ENCODE data around the gene TPGS1.

The TPGS1 gene

DNA sequence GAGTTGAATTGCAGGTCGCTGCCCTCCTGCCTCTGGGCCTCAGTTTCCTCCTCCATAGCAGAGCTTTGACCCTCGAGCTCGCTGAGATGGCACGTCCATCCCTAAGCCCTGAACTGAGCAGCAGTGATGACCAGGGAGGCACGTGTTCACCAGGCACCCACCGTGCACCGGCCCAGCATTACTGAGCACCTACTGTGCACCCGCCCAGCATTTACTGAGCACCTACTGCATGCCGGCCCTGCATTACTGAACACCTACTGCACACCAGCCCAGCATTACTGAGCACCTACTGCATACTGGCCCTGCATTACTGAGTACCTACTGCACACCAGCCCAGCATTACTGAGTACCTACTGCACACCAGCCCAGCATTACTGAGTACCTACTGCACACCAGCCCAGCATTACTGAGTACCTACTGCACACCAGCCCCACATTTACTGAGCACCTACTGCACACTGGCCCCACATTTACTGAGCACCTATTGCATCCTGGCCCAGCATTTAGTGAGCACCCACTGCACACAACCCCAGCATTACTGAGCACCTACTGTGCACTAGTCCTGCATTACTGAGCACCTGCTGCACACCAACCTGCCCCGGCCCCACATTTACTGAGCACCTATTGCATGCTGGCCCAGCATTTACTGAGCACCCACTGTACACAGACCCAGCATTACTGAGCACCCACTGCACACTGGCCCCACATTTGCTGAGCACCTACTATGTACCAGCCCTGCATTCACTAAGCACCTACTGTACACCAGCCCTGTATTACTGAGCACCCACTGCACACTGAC is 6.3 kb downstream of the TPGS1 start:
- Histone ChIP-seq H3K36me3 (ENCODE audit: control insufficient read depth, insufficient read depth, low read length, severe bottlenecking) (peaks cover 15% of the 10 kb centered on the region), H3K4me3 (ENCODE audit: low read length) (no peak overlapping the region), H3K4me1 (ENCODE audit: control insufficient read depth, insufficient read depth, low read length) (peaks cover 13% of the 10 kb centered on the region), H3K9me3 (ENCODE audit: control insufficient read depth, low read length) (no peaks in the 10 kb centered on the region), H3K9ac (ENCODE audit: low read length) (no peak overlapping the region), H3K27me3 (replicated peaks; ENCODE audit: control insufficient read depth, insufficient read depth, low read length) (no peaks in the 10 kb centered on the region)
- DNase-seq (ENCODE audit: low read depth), result no peak

DNA sequence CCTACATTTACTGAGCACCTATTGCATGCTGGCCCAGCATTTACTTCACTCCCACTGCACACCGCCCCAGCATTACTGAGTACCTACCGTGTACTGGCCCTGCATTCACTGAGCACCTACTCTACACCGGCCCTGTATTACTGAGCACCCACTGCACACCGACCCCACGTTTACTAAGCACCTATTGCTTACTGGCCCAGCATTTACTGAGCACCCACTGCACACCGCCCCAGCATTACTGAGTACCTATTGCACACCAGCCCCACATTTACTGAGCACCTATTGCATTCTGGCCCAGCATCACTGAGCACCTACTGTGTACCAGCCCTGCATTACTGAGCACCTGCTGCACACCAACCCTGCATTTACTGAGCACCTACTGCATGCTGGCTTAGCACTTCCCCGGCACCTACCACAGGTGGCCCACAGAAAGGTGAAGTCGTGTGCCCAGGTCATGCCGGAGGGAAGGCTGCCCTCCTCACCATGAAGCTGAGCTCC is 6.9 kb downstream of the TPGS1 start:
- no peak for DNase-seq (ENCODE audit: low read depth)
- no peaks in the 10 kb centered on the region for H3K27me3 ChIP-seq (replicated peaks; ENCODE audit: control insufficient read depth, insufficient read depth, low read length)
- H3K36me3 ChIP-seq (ENCODE audit: control insufficient read depth, insufficient read depth, low read length, severe bottlenecking), result peaks cover 15% of the 10 kb centered on the region
- peaks cover 11% of the 10 kb centered on the region for H3K4me1 ChIP-seq (ENCODE audit: control insufficient read depth, insufficient read depth, low read length)
- H3K4me3 ChIP-seq (ENCODE audit: low read length), result no peak overlapping the region
- H3K9me3 ChIP-seq (ENCODE audit: control insufficient read depth, low read length), result no peaks in the 10 kb centered on the region
- H3K9ac ChIP-seq (ENCODE audit: low read length), result no peak overlapping the region

DNA sequence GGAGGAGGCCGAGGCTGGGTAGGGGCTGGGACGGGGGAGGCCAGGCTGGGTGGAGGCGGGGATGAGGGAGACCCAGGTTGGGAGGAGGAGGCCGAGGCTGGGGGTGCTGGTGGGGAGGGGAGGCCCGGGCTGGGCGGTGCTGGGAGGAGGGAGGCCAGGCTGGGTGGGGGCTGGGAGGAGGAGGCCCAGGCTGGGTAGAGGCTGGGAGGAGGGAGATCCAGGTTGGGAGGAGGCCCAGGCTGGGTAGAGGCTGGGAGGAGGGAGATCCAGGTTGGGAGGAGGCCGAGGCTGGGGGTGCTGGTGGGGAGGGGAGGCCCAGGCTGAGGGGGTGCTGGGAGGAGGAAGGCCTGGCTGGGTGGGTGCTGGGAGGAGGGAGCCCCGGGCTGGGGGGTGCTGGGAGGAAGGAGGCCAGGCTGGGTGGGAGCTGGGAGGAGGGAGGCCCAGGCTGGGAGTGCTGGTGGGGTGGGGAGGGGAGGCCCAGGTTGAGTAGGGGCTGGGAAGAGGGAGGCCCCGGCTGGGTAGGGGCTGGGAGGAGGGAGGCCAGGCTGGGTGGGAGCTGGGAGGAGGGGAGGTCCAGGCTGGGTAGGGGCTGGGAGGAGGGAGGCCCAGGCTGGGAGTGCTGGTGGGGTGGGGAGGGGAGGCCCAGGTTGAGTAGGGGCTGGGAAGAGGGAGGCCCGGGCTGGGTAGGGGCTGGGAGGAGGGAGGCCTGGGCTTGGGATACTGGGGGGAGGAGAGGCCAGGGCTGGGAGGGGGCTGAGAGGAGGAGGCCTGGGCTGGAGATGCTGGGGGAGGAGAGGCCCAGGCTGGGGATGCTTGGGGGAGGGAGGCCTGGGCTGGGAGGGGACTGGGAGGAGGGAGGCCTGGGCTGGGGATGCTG is 10.7 kb downstream of the TPGS1 start:
- no peaks in the 10 kb centered on the region for H3K27me3 ChIP-seq (replicated peaks; ENCODE audit: control insufficient read depth, insufficient read depth, low read length)
- H3K4me1 ChIP-seq (ENCODE audit: control insufficient read depth, insufficient read depth, low read length), result no peaks in the 10 kb centered on the region
- H3K4me3 ChIP-seq (ENCODE audit: low read length), result no peak overlapping the region
- DNase-seq (ENCODE audit: low read depth), result peak; percentile 96
- peaks cover 12% of the 10 kb centered on the region for H3K36me3 ChIP-seq (ENCODE audit: control insufficient read depth, insufficient read depth, low read length, severe bottlenecking)
- H3K9ac ChIP-seq (ENCODE audit: low read length), result no peak overlapping the region
- no peaks in the 10 kb centered on the region for H3K9me3 ChIP-seq (ENCODE audit: control insufficient read depth, low read length)

DNA sequence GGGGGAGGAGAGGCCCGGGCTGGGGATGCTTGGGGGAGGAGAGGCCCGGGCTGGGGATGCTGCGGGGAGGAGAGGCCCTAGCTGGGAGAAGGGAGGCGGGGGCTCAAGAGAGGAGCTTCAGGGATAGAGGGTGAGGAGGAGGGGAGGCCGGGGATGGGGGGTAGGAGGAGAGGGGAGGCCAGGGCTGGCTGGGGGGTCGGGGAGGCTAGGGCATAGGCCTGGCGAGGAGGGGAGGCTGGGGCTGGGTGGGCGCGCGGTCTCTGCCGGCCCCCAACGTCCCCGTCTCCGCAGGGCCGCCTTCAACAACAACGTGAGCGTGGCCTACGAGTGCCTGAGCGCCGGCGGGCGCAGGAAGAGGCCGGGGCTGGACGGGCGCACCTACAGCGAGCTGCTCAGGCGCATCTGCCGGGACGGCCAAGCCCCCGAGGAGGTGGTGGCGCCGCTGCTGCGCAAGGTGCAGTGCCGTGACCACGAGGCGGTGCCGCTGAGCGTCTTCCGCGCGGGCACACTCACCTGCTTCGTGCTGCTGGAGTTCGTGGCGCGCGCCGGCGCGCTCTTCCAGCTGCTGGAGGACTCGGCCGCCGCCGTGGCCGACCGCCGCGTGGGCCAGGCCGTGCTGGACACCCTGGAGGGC is 11.4 kb downstream of the TPGS1 start:
- Histone ChIP-seq H3K27me3 (replicated peaks; ENCODE audit: control insufficient read depth, insufficient read depth, low read length) (no peaks in the 10 kb centered on the region), H3K4me3 (ENCODE audit: low read length) (no peak overlapping the region), H3K4me1 (ENCODE audit: control insufficient read depth, insufficient read depth, low read length) (no peaks in the 10 kb centered on the region), H3K9me3 (ENCODE audit: control insufficient read depth, low read length) (no peaks in the 10 kb centered on the region), H3K9ac (ENCODE audit: low read length) (no peak overlapping the region), H3K36me3 (ENCODE audit: control insufficient read depth, insufficient read depth, low read length, severe bottlenecking) (peaks cover 9% of the 10 kb centered on the region)
- DNase-seq (ENCODE audit: low read depth), result no peak

DNA sequence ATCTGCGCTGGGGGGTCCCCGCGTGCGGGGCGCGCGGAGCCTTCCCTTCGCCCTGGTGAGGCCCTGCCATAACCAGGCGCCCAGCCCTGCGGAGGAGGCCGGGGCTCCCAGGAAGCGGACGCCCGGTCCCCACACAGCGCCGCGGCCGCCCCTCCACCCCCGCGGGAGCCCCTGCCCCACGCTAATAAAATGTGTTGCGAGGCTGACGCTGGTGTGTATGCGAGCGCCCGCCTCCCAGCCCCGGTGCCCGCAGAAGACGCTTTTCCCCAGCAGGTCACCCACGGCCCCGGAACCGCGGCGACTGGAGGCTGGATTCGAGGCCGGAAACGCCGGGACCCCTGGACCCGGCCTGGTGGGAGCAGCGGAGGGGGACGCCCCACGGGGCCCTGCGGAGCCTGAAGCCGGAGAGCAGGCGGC is 12.2 kb downstream of the TPGS1 start:
- no peak overlapping the region for H3K9ac ChIP-seq (ENCODE audit: low read length)
- no peaks in the 10 kb centered on the region for H3K27me3 ChIP-seq (replicated peaks; ENCODE audit: control insufficient read depth, insufficient read depth, low read length)
- peaks cover 3% of the 10 kb centered on the region for H3K36me3 ChIP-seq (ENCODE audit: control insufficient read depth, insufficient read depth, low read length, severe bottlenecking)
- H3K4me1 ChIP-seq (ENCODE audit: control insufficient read depth, insufficient read depth, low read length), result peaks cover 4% of the 10 kb centered on the region
- H3K9me3 ChIP-seq (ENCODE audit: control insufficient read depth, low read length), result no peaks in the 10 kb centered on the region
- H3K4me3 ChIP-seq (ENCODE audit: low read length), result no peak overlapping the region
- DNase-seq (ENCODE audit: low read depth), result no peak

DNA sequence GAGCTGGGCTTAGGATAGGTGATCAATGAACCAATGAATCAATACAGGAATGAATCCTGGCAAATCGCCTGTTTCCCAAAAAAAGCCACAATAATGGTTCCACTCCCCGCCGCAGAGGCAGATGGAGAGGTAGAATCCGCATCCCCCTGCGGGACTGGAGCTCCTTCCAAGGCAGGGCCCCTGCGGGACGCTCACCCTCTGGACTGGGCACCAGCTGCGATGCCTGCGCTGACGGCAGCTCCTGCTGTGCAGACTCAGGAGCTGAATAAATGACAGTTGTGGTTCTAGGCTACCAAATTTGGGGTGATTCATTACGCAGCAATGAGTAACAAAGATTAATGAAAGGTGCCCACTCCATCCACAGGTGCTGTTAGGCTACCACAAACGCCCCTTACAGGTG is 15.4 kb downstream of the TPGS1 start:
- Histone ChIP-seq H3K9ac (ENCODE audit: low read length) (no peak overlapping the region), H3K9me3 (ENCODE audit: control insufficient read depth, low read length) (no peaks in the 10 kb centered on the region), H3K36me3 (ENCODE audit: control insufficient read depth, insufficient read depth, low read length, severe bottlenecking) (peaks cover 3% of the 10 kb centered on the region), H3K4me3 (ENCODE audit: low read length) (no peak overlapping the region), H3K4me1 (ENCODE audit: control insufficient read depth, insufficient read depth, low read length) (peaks cover 5% of the 10 kb centered on the region), H3K27me3 (replicated peaks; ENCODE audit: control insufficient read depth, insufficient read depth, low read length) (peaks cover 2% of the 10 kb centered on the region)
- no peak for DNase-seq (ENCODE audit: low read depth)

DNA sequence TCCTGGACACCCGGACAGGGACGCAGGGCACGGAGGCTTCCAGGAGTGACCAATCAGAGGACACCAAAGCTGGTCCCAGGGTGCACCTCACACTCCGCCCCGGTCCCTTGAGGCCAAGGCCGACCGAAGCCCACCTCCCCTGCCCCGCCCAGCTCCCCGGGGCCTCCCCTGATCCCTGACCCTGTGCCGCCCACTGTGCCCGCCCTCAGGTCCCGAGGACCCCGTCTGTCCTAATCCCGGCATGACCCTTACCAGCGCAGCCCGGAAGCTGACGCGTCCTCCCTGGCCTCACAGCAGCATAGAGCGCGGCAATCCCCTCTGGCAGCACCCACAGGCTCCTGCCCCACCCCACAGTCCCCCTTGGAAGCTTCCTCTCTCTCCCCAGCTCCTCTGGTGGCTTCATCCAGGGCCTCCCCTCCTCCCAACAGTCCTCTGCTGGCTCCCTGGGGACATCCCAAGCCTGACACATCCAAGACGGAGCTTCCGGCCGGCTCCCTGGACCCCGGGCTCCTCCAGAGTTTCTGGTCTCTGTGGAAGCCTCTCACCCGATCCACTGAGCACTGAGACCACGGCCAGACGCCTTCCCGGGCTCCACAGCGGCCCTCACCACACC is 16.9 kb downstream of the TPGS1 start:
- no peak for DNase-seq (ENCODE audit: low read depth)
- H3K9me3 ChIP-seq (ENCODE audit: control insufficient read depth, low read length), result no peaks in the 10 kb centered on the region
- peaks cover 5% of the 10 kb centered on the region for H3K4me1 ChIP-seq (ENCODE audit: control insufficient read depth, insufficient read depth, low read length)
- peaks cover 2% of the 10 kb centered on the region for H3K27me3 ChIP-seq (replicated peaks; ENCODE audit: control insufficient read depth, insufficient read depth, low read length)
- H3K9ac ChIP-seq (ENCODE audit: low read length), result no peak overlapping the region
- no peak overlapping the region for H3K4me3 ChIP-seq (ENCODE audit: low read length)
- H3K36me3 ChIP-seq (ENCODE audit: control insufficient read depth, insufficient read depth, low read length, severe bottlenecking), result peaks cover 3% of the 10 kb centered on the region

DNA sequence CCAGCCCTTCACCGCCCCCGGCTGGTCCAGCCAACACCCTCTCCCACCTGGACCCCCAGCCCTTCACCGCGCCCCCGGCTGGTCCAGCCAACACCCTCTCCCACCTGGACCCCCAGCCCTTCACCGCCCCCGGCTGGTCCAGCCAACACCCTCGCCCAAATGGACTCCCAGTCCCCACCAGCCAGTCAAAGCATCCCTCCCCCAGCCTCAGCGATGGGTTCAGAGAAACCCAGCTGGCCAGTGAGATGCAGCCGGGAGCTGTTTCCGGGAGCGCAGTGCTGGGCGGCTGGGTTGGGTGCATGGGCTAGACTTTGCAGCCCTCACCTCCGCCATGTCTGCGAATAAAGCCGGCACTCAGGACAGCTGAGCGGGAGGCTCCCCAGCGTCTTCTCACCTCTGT is 17.7 kb downstream of the TPGS1 start:
- DNase-seq (ENCODE audit: low read depth), result no peak
- H3K27me3 ChIP-seq (replicated peaks; ENCODE audit: control insufficient read depth, insufficient read depth, low read length), result peaks cover 2% of the 10 kb centered on the region
- peaks cover 5% of the 10 kb centered on the region for H3K4me1 ChIP-seq (ENCODE audit: control insufficient read depth, insufficient read depth, low read length)
- no peaks in the 10 kb centered on the region for H3K9me3 ChIP-seq (ENCODE audit: control insufficient read depth, low read length)
- H3K4me3 ChIP-seq (ENCODE audit: low read length), result no peak overlapping the region
- H3K36me3 ChIP-seq (ENCODE audit: control insufficient read depth, insufficient read depth, low read length, severe bottlenecking), result peaks cover 3% of the 10 kb centered on the region
- H3K9ac ChIP-seq (ENCODE audit: low read length), result no peak overlapping the region

DNA sequence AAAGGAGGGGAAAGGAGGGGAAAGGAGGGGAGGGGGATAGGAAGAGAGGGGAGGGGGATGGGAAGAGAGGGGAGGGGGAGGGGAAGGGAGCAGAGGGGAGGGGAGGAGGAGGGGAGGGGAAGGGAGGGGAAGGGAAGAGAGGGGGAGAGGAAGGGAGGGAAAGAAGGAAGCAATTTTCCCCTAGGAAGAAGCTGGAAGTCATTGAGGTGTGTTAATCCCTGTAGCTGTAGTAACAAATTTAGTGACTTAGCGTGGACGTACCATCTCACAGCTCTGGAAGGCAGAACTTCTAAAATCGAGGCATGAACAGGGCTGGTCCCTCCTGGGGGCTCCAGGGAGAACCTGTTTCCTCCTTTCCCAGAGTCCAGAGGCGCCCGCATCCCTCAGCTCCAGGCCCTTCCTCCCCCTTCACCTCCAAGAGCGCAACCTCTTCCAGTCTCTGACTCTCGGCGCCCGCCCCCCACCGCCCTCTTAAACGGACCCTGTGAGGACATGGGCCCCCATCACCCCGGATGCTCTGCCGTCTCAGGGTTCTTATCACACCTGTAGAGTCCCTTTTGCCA is 18.6 kb downstream of the TPGS1 start:
- no peak for DNase-seq (ENCODE audit: low read depth)
- no peak overlapping the region for H3K4me3 ChIP-seq (ENCODE audit: low read length)
- H3K27me3 ChIP-seq (replicated peaks; ENCODE audit: control insufficient read depth, insufficient read depth, low read length), result peaks cover 2% of the 10 kb centered on the region
- H3K4me1 ChIP-seq (ENCODE audit: control insufficient read depth, insufficient read depth, low read length), result peaks cover 5% of the 10 kb centered on the region
- H3K36me3 ChIP-seq (ENCODE audit: control insufficient read depth, insufficient read depth, low read length, severe bottlenecking), result peaks cover under 1% of the 10 kb centered on the region
- H3K9ac ChIP-seq (ENCODE audit: low read length), result no peak overlapping the region
- no peaks in the 10 kb centered on the region for H3K9me3 ChIP-seq (ENCODE audit: control insufficient read depth, low read length)

DNA sequence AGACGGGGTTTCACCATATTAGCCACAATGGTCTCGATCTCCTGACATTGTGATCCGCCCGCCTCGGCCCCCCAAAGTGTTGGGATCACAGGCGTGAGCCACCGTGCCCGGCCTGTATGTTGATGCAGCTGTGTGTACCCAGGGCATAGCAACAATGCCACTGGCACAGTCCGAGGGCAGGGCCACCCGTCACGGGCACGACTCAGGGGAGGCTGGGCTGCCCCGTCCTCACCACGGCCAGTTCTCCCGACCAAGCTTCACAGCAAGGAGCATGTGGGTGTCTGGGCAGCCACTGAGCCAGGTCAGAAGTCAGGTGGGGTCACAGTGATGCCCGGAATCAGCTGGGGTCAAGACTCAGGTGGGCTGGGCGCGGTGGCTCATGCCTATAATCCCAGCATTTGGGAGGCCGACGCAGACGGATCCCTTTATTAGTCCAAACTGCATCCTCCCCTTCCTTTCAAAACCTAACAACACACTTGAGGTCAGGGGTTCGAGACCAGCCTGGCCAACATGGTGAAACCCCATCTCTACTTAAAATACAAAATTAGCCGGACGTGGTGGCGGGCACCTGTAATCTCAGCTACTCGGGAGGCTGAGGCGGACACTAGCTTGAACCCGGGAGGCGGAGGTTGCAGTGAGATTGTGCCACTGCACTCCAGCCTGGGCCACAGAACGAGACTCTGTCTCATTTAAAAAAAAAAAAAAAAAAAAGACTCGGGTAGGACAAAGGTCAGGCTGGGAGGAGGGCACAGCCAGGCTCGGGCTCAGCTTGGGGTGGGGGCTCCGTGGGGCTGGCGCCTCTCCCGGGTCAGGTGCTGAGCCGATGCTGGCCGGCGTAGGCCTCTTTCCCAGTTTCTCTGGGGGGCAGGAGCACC is 23.1 kb downstream of the TPGS1 start:
- Histone ChIP-seq H3K9me3 (ENCODE audit: control insufficient read depth, low read length) (no peaks in the 10 kb centered on the region), H3K4me3 (ENCODE audit: low read length) (peak overlapping the region; percentile 87), H3K27me3 (replicated peaks; ENCODE audit: control insufficient read depth, insufficient read depth, low read length) (peaks cover 2% of the 10 kb centered on the region), H3K36me3 (ENCODE audit: control insufficient read depth, insufficient read depth, low read length, severe bottlenecking) (no peaks in the 10 kb centered on the region), H3K9ac (ENCODE audit: low read length) (peak overlapping the region; percentile 98), H3K4me1 (ENCODE audit: control insufficient read depth, insufficient read depth, low read length) (peaks cover 11% of the 10 kb centered on the region)
- DNase-seq (ENCODE audit: low read depth), result no peak
